ENCODE measurements around the gene AMOTL2. TPM values are rescaled to one million over a fixed set of nuclear protein-coding genes. Genes with fewer than 3 reads are reported as not detected.

Gene AMOTL2
- total and polyA plus RNA-seq, 10 of the 15 experiments (the other 5 are each of a cell fraction or from before 2014, with no cell fraction given): 0.20 to 0.33 TPM; not detected in 8

GRCh38 chr3:134331811-134332199 is 42.4 kb downstream of the AMOTL2 start (continued):
- TF ChIP-seq ETV6 (conservative IDR thresholded peaks at IDR 0.05 in 1 of 2, IDR thresholded peaks at IDR 0.05 in 1 of 2; ENCODE audit: borderline replicate concordance in 1 of 2, low read depth in 1 of 2) (no peak), NFYA (IDR thresholded peaks at IDR 0.05; ENCODE audit: borderline replicate concordance, low read depth, low read length) (no peak)

GRCh38 chr3:134330883-134331810 is 43.1 kb downstream of the AMOTL2 start:
- 14% methylated on average over 6 of the region's 6 CpGs for WGBS (ENCODE audit: insufficient coverage, insufficient replicate concordance, low lambda C conversion rate, missing lambda C conversion rate)
- ChIA-PET CTCF (interaction anchor here (0.7 kb wide), 1 partner anchor 69 kb away, joined by 3 read pairs; no protein-coding TSS in a partner anchor), RAD21 (ENCODE audit: unreplicated experiment) (no interaction called here), POLR2A (no interaction called here), SMC1A (ENCODE audit: uncharacterized antibody, unreplicated experiment) (no interaction called here)
- DNase-seq (ENCODE audit: low read depth, low spot score) (no peak), FAIRE-seq (no peak), ATAC-seq (no peak)
- no peaks in the 10 kb centered on the region; a peak in 2 of 4 replicates for H3K27me3 ChIP-seq (replicated peaks in 1 of 2; ENCODE audit: control insufficient read depth in 2 of 2, insufficient read depth in 2 of 2, low read length in 1 of 2)
- no peaks in the 10 kb centered on the region for H4K20me1 ChIP-seq (ENCODE audit: control insufficient read depth, insufficient read depth)
- no peaks in the 10 kb centered on the region for H3K4me1 ChIP-seq (ENCODE audit: control insufficient read depth, insufficient read depth, low read length)
- BruUV-seq (replicated peaks): no TSS peak
- no peaks in the 10 kb centered on the region for H3K9me3 ChIP-seq (replicated peaks; ENCODE audit: control insufficient read depth, insufficient read depth, low read length)
- in situ Hi-C loops (cut with MboI): no loop called here
- intact Hi-C loops (cut with micrococcal nuclease; ENCODE audit: unreplicated experiment): no loop called here
- no peak overlapping the region for H3K27ac ChIP-seq (ENCODE audit: control insufficient read depth, insufficient read depth)
- H3K9ac ChIP-seq (ENCODE audit: control insufficient read depth, insufficient read depth, low read length): no peak overlapping the region
- H3K4me3 ChIP-seq: no peak overlapping the region
- no peaks in the 10 kb centered on the region for H3K79me2 ChIP-seq (ENCODE audit: control insufficient read depth, insufficient read depth, low read length)
- H3K4me2 ChIP-seq (ENCODE audit: control insufficient read depth, insufficient read depth): no peak overlapping the region
- H3K36me3 ChIP-seq (ENCODE audit: control insufficient read depth in 2 of 2, insufficient read depth in 2 of 2, low read length in 1 of 2): no peaks in the 10 kb centered on the region
- H2AFZ ChIP-seq (ENCODE audit: control insufficient read depth, low read depth, low read length): no peak overlapping the region
- TF ChIP-seq ZNF687 (IDR thresholded peaks at IDR 0.05) (no peak), TCF12 (IDR thresholded peaks at IDR 0.05; ENCODE audit: low read depth, low read length) (no peak), ZZZ3 (IDR thresholded peaks at IDR 0.05; ENCODE audit: control insufficient read depth, insufficient read length, low read depth) (no peak), ZNF384 (IDR thresholded peaks at IDR 0.05; ENCODE audit: borderline replicate concordance, low read depth, low read length) (no peak), MTA2 (IDR thresholded peaks at IDR 0.05; ENCODE audit: low read depth) (no peak), RUNX3 (IDR thresholded peaks at IDR 0.05; ENCODE audit: low read length) (no peak), NBN (IDR thresholded peaks at IDR 0.05) (no peak), NFIC (IDR thresholded peaks at IDR 0.05; ENCODE audit: low read depth, low read length) (no peak), JUND (IDR thresholded peaks at IDR 0.05; ENCODE audit: low read depth, low read length) (no peak), LARP7 (IDR thresholded peaks at IDR 0.05) (no peak), PAX8 (IDR thresholded peaks at IDR 0.05) (no peak), ZNF592 (IDR thresholded peaks at IDR 0.05) (no peak)
